Measurements from ENCODE around the gene SMAD6. TPM values are rescaled to one million over a fixed set of nuclear protein-coding genes. Genes with fewer than 3 reads are reported as not detected.

Gene SMAD6
- total RNA-seq, 2 experiments from 2014 or later = 0.25 to 0.41 TPM

DNA sequence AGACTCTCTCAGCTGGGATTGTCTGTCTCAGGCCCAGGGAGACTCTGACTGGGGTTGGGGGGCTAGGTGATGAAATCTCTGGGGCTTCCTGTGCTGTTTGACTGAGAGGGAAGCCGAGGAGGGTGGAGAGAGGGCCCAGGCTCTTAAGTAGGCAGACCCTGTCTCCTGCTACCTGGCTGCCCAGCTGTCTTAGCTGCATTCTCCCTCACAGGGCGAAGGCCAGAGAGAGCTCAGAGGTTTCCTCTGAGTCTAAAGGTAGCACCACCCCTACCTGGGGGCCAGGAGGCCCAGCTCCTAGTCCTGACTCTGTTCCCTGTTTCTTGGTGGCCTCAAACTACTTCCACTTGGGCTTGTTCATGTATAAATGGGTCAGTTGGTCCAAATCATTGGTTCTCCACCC is 24.4 kb downstream of the SMAD6 start:
- ChIA-PET POLR2A (interaction anchor here (0.5 to 0.6 kb wide), 2 partner anchors 326 to 687 kb away, joined by 3 to 5 read pairs; no protein-coding TSS in a partner anchor), CTCF (no interaction called here)
- Mint-ChIP-seq H3K9me3 (no peaks in the 10 kb centered on the region), H3K27me3 (no peaks in the 10 kb centered on the region), H3K4me3 (no peak overlapping the region), H3K27ac (no peak overlapping the region), H3K4me1 (ENCODE audit: low read depth) (no peaks in the 10 kb centered on the region), H3K36me3 (ENCODE audit: low read depth) (no peaks in the 10 kb centered on the region)
- no peak for ATAC-seq
- no peak for DNase-seq
- TF ChIP-seq, protein P1, sequence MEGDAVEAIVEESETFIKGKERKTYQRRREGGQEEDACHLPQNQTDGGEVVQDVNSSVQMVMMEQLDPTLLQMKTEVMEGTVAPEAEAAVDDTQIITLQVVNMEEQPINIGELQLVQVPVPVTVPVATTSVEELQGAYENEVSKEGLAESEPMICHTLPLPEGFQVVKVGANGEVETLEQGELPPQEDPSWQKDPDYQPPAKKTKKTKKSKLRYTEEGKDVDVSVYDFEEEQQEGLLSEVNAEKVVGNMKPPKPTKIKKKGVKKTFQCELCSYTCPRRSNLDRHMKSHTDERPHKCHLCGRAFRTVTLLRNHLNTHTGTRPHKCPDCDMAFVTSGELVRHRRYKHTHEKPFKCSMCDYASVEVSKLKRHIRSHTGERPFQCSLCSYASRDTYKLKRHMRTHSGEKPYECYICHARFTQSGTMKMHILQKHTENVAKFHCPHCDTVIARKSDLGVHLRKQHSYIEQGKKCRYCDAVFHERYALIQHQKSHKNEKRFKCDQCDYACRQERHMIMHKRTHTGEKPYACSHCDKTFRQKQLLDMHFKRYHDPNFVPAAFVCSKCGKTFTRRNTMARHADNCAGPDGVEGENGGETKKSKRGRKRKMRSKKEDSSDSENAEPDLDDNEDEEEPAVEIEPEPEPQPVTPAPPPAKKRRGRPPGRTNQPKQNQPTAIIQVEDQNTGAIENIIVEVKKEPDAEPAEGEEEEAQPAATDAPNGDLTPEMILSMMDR (IDR thresholded peaks at IDR 0.05) = no peak
- intact Hi-C loops (cut with micrococcal nuclease) = no loop called here

DNA sequence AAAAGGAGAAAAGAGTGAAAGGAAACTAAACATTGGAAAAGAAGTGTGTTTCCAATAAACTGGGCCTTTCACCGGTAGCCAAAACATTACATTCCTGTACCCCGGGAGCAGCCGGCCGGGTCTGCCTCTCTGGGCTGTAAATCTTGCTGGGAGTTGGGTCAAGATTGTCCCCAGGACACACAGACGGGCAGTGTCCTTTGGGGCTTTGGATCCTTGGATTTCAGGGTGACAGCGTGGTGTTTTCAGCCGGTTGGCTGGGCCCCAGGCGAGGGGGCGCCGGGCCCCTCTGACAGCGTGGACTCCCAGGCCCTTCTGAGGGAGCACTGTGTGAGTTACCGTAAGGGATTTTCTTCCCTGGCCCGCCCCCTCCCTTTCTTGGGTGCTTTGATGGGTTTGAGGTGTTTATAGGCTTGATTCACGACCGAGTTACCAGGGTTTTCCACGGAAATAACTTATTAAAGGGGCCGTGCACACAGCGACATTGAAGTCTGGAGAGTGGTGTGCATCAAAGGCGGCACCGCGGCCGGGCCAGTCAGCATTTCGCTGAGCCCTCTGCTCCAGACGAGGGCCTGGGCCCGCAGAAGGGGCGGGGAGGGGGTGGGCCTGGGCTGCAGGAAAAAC is 27.4 kb downstream of the SMAD6 start:
- no peak for ATAC-seq
- POLR2A ChIA-PET = no interaction called here
- CTCF ChIA-PET = no interaction called here
- H3K4me3 Mint-ChIP-seq = no peak overlapping the region
- no peaks in the 10 kb centered on the region for H3K36me3 Mint-ChIP-seq (ENCODE audit: low read depth)
- no peak overlapping the region for H3K27ac Mint-ChIP-seq
- H3K4me1 Mint-ChIP-seq (ENCODE audit: low read depth) = no peaks in the 10 kb centered on the region
- H3K9me3 Mint-ChIP-seq = no peaks in the 10 kb centered on the region
- no peaks in the 10 kb centered on the region for H3K27me3 Mint-ChIP-seq
- TF ChIP-seq, protein P1 (IDR thresholded peaks at IDR 0.05) = no peak
- intact Hi-C loops (cut with micrococcal nuclease) = no loop called here
- DNase-seq = no peak

DNA sequence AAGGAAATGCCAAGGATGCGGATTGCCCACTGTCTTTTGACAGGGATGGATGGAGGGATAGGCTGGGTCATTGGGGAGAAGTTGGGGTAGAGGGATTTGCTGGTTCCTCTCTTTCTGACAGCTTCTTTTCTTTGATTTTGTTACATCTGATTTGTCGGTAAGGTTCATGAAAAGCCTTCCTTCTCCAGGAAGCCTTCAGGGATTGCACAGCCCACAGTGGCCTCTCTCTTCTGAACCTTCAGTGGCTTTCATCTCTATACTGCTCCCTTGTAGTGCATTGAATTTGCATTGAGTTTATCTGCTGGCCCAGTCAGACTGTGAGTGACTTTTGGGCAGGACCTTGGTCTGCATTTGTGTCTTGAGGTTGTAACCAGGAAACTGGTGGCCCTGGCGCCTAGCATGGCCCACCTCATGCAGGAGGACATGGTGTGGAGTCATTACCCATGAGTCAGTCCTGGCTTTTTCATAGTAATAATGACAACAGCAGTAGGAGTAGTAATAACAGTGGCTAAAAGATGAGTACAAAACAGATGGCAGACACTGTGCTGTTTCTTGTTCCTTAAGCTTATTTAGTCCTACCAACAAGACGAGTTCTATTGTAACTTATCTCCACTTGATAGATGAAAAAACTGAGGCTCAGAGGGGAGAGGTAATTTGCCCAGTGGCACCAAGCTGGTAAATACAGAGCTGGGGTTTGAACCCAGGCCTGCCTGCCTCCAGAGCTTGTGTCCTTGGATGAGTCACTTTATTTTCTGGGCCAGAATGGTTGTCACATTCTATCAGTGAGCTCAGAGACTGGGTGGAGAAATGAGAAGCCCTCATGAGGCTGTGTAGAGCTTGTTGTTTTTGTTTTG is 28.4 kb downstream of the SMAD6 start:
- Mint-ChIP-seq H3K9me3 (no peaks in the 10 kb centered on the region), H3K4me3 (no peak overlapping the region), H3K27ac (no peak overlapping the region), H3K36me3 (ENCODE audit: low read depth) (no peaks in the 10 kb centered on the region), H3K4me1 (ENCODE audit: low read depth) (no peaks in the 10 kb centered on the region), H3K27me3 (no peaks in the 10 kb centered on the region)
- intact Hi-C loops (cut with micrococcal nuclease) = no loop called here
- DNase-seq (peak; percentile 43), ATAC-seq (peak; percentile 81)
- TF ChIP-seq, protein P1 (IDR thresholded peaks at IDR 0.05) = no peak
- POLR2A ChIA-PET = no interaction called here
- CTCF ChIA-PET = interaction anchor here (0.8 to 1.3 kb wide), 3 partner anchors 17 to 121 kb away, joined by 3 to 4 read pairs (median 3); no protein-coding TSS in a partner anchor

DNA sequence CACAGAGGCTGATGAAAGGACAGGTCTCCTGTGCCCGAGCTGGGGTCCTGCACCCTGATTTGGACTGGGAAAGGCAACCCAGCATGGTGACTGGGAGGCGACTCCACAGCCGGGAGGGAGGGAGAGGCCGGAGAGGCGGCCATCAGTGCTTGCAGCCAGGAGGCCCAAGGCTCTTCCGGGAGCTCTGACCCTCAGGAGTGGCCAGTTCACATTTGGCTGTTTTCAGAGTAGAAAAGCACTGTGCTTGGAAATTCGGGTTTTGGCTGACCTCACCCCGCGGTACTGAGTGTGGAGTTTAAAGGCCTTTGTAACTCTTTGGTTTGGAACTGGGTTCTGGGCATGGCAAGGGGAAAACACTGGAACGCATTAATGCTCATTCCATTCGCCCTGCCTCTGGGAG is 31.9 kb downstream of the SMAD6 start:
- ATAC-seq (no peak), DNase-seq (no peak)
- no peak overlapping the region for H3K27ac Mint-ChIP-seq
- ChIA-PET POLR2A (no interaction called here), CTCF (interaction anchor here (1.3 kb wide), 1 partner anchor 117 kb away, joined by 4 read pairs; no protein-coding TSS in a partner anchor)
- no peaks in the 10 kb centered on the region for H3K4me1 Mint-ChIP-seq (ENCODE audit: low read depth)
- intact Hi-C loops (cut with micrococcal nuclease) = no loop called here
- H3K36me3 Mint-ChIP-seq (ENCODE audit: low read depth) = no peaks in the 10 kb centered on the region
- H3K4me3 Mint-ChIP-seq = no peak overlapping the region
- TF ChIP-seq, protein P1 (IDR thresholded peaks at IDR 0.05) = no peak
- H3K27me3 Mint-ChIP-seq = peaks cover 1% of the 10 kb centered on the region
- H3K9me3 Mint-ChIP-seq = no peaks in the 10 kb centered on the region

Data from activated CD8-positive, alpha-beta T cell treated with anti-CD3 and anti-CD28 coated beads for 36 hours (primary cell).